Measurements from ENCODE around the gene NIPBL.
"Not testable (repeated sequence)": the region's sequence is repeated elsewhere in the genome, so short reads cannot be mapped to it uniquely, and the experiment has no call there.

The NIPBL gene

GRCh38 chr5:36950586-36951457 lies 74.3 kb downstream of the NIPBL start:
- DNase-seq, result no peak

- DNase-seq, result no peak
Measured at GRCh38 chr5:36953043-36953442, 76.5 kb downstream of the NIPBL start.

GRCh38 chr5:36957953-36958537 lies 81.5 kb downstream of the NIPBL start:
- no peak for DNase-seq

GRCh38 chr5:36958612-36959011 lies 82.0 kb downstream of the NIPBL start:
- no peak for DNase-seq

- no peak for DNase-seq
Measured at GRCh38 chr5:36965179-36965578, 88.6 kb downstream of the NIPBL start.

- DNase-seq, result no peak
Measured at GRCh38 chr5:36969700-36970395, 93.3 kb downstream of the NIPBL start.

- DNase-seq, result no peak
Measured at GRCh38 chr5:36978196-36978595, 101.6 kb downstream of the NIPBL start.

GRCh38 chr5:36982146-36982545 lies 105.6 kb downstream of the NIPBL start:
- DNase-seq, result no peak

GRCh38 chr5:36985387-36985786 lies 108.8 kb downstream of the NIPBL start:
- DNase-seq, result no peak

- DNase-seq, result no peak
Measured at GRCh38 chr5:36988396-36988795, 111.8 kb downstream of the NIPBL start.

GRCh38 chr5:36998578-36998977 lies 122.0 kb downstream of the NIPBL start:
- no peak for DNase-seq

GRCh38 chr5:37002176-37002751 lies 125.7 kb downstream of the NIPBL start:
- DNase-seq, result no peak

- DNase-seq, result no peak
Measured at GRCh38 chr5:37005252-37005651, 128.7 kb downstream of the NIPBL start.

- DNase-seq, result no peak
Measured at GRCh38 chr5:37005946-37006540, 129.5 kb downstream of the NIPBL start.

- DNase-seq, result not testable (repeated sequence)
Measured at GRCh38 chr5:37013181-37013580, 136.6 kb downstream of the NIPBL start.

- no peak for DNase-seq
Measured at GRCh38 chr5:37014321-37014720, 137.8 kb downstream of the NIPBL start.

GRCh38 chr5:37015795-37016666 lies 139.5 kb downstream of the NIPBL start:
- no peak for DNase-seq

GRCh38 chr5:37028910-37029309 lies 152.3 kb downstream of the NIPBL start:
- DNase-seq, result no peak

- no peak for DNase-seq
Measured at GRCh38 chr5:37029436-37029835, 152.9 kb downstream of the NIPBL start.

- DNase-seq, result no peak
Measured at GRCh38 chr5:37034955-37035354, 158.4 kb downstream of the NIPBL start.

- DNase-seq, result no peak
Measured at GRCh38 chr5:37037840-37038239, 161.3 kb downstream of the NIPBL start.

- DNase-seq, result no peak
Measured at GRCh38 chr5:37039824-37040223, 163.3 kb downstream of the NIPBL start.

Measured in activated T-cell treated with anti-CD3 and anti-CD28 coated beads, Interleukin-2, amount 50 U/mL, for 1 hour (primary cell).